T-helper 2 cell treated with Interferon-gamma antibody and Interleukin-4, amounts not matched to agents 5 μg/mL and 100 μg/mL, for 36 hours (primary cell): ENCODE results near the gene UNKL.

Source experiments
- DNase-seq: peaks from one replicate; pipeline ENCODE4 v3.0.0; 2021; ENCODE audit warnings: low spot score
- H3K27ac Mint-ChIP-seq: one replicate; pipeline ENCODE4 v1.8.0; 2021; ENCODE audit warnings: mild to moderate bottlenecking, mixed read lengths
- H3K27me3 Mint-ChIP-seq: one replicate; pipeline ENCODE4 v1.8.0; 2021; ENCODE audit warnings: low read depth, mixed read lengths
- H3K36me3 Mint-ChIP-seq: one replicate; pipeline ENCODE4 v1.8.0; 2021; ENCODE audit warnings: low read depth, mixed read lengths
- H3K4me1 Mint-ChIP-seq: one replicate; pipeline ENCODE4 v1.8.0; 2021; ENCODE audit warnings: low read depth, mixed read lengths
- H3K4me3 Mint-ChIP-seq: one replicate; pipeline ENCODE4 v1.8.0; 2022; ENCODE audit warnings: mild to moderate bottlenecking, moderate library complexity, mixed read lengths
- H3K9me3 Mint-ChIP-seq: one replicate; pipeline ENCODE4 v1.8.0; 2021; ENCODE audit warnings: mixed read lengths

Gene UNKL, protein sequence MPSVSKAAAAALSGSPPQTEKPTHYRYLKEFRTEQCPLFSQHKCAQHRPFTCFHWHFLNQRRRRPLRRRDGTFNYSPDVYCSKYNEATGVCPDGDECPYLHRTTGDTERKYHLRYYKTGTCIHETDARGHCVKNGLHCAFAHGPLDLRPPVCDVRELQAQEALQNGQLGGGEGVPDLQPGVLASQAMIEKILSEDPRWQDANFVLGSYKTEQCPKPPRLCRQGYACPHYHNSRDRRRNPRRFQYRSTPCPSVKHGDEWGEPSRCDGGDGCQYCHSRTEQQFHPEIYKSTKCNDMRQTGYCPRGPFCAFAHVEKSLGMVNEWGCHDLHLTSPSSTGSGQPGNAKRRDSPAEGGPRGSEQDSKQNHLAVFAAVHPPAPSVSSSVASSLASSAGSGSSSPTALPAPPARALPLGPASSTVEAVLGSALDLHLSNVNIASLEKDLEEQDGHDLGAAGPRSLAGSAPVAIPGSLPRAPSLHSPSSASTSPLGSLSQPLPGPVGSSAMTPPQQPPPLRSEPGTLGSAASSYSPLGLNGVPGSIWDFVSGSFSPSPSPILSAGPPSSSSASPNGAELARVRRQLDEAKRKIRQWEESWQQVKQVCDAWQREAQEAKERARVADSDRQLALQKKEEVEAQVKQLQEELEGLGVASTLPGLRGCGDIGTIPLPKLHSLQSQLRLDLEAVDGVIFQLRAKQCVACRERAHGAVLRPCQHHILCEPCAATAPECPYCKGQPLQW

DNA sequence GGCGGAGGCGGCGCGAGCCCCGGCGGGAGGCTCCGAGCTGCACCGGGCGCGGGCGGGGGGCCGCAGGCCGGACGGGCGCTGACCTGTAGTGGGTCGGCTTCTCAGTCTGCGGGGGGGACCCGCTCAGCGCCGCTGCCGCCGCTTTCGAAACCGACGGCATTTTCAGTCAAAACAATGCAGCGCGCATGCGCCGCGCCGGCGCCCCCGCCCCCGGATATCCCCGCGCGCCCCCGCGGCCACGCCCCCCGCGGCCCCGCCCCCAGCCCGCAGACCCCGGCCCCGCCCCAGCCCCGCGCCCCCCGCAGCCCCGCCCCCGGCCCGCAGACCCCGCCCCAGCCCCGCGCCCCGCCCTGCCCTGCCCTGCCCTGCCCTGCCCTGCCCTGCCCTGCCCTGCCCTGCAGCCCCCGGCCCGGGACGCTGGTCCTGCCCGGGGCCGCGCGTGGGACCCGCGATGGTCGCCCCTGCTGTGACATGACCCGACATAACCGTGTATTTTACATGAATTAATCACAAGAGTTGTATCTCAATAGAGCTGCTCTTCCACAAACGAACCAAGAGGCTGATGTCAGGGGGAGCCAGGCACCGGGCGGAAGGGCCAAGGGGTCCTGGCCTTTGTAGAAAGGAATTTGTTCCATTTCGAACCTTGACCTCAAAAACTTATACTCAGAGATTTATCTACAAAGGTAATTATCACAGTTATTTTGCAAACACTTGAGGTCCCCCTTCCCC is at the start of gene UNKL:
Gene UNKL, minus strand, starts transcription at position 173 of the 729 bp plus-strand sequence. Its CDS starts 13 bp downstream, at position 160.
- H3K9me3 Mint-ChIP-seq = no peaks in the 10 kb centered on the region
- peaks cover 12% of the 10 kb centered on the region for H3K36me3 Mint-ChIP-seq
- H3K4me1 Mint-ChIP-seq = peaks cover 10% of the 10 kb centered on the region
- peak within 1 kb of the TSS; percentile 91 for H3K27ac Mint-ChIP-seq
- peak; percentile 74 for DNase-seq
- H3K4me3 Mint-ChIP-seq = peak within 1 kb of the TSS; percentile 84
- no peaks in the 10 kb centered on the region for H3K27me3 Mint-ChIP-seq

DNA sequence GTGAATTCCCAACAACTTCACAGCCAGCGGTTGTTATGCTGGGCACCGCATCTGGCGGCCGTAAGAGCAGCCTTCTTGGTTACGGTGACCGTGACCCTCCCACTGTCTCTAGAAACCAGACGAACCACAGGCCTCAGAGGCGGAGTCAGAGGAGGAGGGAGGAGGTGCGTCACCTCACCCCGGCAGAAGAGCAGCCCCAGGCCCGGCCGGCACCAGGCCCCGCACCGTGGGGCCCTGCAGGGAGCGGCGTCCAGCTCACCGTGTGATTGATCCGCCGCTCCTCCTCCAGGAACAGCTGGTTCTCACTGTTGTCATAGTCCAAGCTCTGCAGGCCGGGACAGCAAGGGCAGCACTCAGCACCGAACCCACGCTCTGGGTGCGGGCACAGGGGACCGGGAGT is 46.6 kb upstream of the UNKL start:
- no peaks in the 10 kb centered on the region for H3K27me3 Mint-ChIP-seq
- H3K36me3 Mint-ChIP-seq = no peaks in the 10 kb centered on the region
- no peak overlapping the region for H3K27ac Mint-ChIP-seq
- no peak overlapping the region for H3K4me3 Mint-ChIP-seq
- no peak for DNase-seq
- H3K4me1 Mint-ChIP-seq = no peaks in the 10 kb centered on the region
- H3K9me3 Mint-ChIP-seq = no peaks in the 10 kb centered on the region

DNA sequence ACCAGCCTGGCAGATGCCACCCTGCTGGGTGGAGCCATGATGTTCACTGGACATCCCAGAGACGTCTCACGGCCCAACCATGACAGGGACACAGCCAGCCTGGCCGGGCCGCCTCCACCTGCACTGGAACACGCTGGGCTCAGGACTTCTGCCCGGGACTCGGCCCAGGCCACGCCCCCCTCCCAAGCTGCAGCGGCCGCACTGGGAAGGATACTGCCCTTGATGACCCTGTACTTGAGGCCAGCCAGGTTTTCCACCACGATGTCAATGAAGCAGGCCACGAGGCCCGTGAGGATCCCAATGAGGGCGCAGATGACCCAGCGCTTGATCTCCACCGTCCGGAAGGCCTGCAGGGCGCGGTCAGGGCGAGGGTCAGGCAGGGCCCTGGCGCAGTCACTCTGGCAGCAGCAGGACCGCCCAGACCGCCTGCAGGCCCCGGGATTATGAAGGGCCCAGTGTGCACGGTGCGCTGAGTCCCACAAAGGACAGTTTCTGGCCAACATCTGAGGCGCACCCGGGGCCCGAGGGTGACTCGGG is 46.2 kb upstream of the UNKL start:
- H3K27me3 Mint-ChIP-seq = no peaks in the 10 kb centered on the region
- H3K9me3 Mint-ChIP-seq = no peaks in the 10 kb centered on the region
- no peak overlapping the region for H3K4me3 Mint-ChIP-seq
- DNase-seq = no peak
- H3K4me1 Mint-ChIP-seq = no peaks in the 10 kb centered on the region
- no peaks in the 10 kb centered on the region for H3K36me3 Mint-ChIP-seq
- H3K27ac Mint-ChIP-seq = no peak overlapping the region

DNA sequence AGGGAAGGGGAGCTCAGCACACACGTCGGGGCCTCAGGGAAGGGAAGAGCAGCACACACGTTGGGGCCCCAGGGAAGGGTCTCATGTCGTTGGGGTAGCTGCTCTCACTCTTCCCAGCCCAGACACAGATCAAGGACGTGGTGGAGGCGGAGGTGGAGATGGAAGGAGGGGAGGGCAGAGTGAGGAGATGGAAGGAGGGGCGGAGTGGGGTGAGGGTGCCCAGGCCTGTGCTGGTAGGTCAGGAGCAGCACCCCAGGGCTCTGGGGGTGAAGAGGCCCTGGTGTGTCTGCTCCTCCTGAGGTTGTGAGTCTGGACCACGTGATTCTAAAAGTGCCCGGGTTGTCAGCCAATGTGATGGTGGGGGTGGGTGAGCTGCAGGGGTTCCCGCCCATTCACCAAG is 45.5 kb upstream of the UNKL start:
- no peaks in the 10 kb centered on the region for H3K4me1 Mint-ChIP-seq
- H3K27ac Mint-ChIP-seq = no peak overlapping the region
- H3K27me3 Mint-ChIP-seq = no peaks in the 10 kb centered on the region
- no peaks in the 10 kb centered on the region for H3K36me3 Mint-ChIP-seq
- no peak overlapping the region for H3K4me3 Mint-ChIP-seq
- no peaks in the 10 kb centered on the region for H3K9me3 Mint-ChIP-seq
- DNase-seq = no peak

DNA sequence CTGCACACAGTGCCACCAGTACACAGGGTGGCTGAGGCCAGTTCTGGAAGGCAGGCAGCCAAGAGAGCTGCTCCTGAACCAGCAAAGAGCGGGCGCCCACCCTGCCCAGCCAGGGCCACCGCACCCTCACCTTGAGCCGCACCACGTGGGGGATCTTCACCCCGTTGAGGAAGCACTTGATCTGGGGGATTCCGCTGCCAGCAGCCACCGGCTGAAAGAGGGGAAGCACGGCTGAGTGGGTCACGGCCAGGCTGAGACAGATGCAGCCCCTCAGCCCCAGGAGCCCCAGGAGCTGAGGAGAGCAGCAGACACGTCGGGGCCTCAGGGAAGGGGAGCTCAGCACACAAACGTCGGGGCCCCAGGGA is 44.5 kb upstream of the UNKL start:
- H3K4me3 Mint-ChIP-seq = no peak overlapping the region
- no peaks in the 10 kb centered on the region for H3K9me3 Mint-ChIP-seq
- no peak for DNase-seq
- no peak overlapping the region for H3K27ac Mint-ChIP-seq
- H3K36me3 Mint-ChIP-seq = no peaks in the 10 kb centered on the region
- no peaks in the 10 kb centered on the region for H3K27me3 Mint-ChIP-seq
- no peaks in the 10 kb centered on the region for H3K4me1 Mint-ChIP-seq

DNA sequence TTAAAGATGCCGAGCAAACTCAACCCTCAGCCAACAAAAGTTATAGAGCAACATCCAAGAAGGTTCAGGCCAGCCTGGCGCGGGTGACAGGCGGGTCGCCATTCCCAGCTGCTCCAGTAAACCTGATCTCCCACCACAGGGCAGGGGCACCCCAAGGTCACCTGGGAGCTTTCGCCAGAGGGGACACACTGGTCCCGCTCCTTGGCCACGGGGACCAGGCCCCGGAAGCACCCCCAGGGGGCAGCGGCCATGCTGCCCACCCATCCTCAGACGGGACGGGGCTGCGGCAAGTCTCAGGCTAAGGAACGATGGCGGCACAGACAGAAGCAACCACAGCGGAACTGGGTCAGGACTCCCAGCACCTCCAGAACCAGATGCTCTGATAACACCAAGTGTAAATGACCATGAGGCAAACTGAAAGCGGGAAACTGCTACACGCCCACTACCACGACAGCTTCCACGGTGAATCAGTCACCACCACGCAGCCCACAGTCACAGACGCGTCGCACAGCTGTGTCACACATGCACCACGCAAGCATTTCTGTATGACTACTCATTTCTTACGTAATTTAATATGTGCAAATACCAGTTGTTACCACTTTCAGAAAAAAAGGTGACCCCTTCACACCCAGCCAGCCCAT is 44.0 kb upstream of the UNKL start:
- H3K4me3 Mint-ChIP-seq = no peak overlapping the region
- H3K9me3 Mint-ChIP-seq = no peaks in the 10 kb centered on the region
- no peak overlapping the region for H3K27ac Mint-ChIP-seq
- peak; percentile 30 for DNase-seq
- no peaks in the 10 kb centered on the region for H3K4me1 Mint-ChIP-seq
- no peaks in the 10 kb centered on the region for H3K36me3 Mint-ChIP-seq
- no peaks in the 10 kb centered on the region for H3K27me3 Mint-ChIP-seq

DNA sequence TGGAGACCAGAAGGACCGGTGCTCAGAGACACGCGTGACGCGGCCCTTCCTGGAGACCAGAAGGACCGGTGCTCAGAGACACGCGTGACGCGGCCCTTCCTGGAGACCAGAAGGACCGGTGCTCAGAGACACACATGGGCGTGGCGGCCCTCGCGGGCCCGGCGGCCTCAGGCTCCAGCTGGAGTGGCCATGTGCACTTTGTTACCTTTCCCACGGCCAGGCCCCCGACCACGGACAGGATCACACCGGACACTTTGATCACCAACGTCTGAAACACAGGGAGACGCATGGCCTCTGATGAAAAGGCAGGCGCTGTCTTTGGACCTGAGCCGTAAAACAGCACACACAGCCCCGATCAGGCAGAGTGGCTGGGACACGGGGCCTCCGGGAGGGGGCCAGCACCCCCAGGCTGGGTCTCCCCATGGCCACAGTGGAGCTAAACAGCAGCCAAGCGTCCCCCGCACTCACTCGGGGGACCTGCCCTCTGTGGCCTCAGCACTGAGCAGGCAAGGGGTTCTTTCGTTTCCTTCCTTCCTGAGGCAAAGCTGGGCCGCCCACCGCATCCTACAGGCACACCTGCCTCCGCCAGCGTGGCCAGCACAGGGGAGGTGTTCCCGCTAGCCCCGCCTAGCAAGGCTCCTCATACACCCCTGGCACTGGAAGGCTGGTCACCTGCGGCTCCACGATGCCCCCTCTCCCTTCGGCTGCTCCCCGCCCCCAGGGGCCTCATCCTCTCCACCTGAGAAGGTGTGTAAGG is 43.2 kb upstream of the UNKL start:
- no peaks in the 10 kb centered on the region for H3K9me3 Mint-ChIP-seq
- no peaks in the 10 kb centered on the region for H3K36me3 Mint-ChIP-seq
- no peak overlapping the region for H3K4me3 Mint-ChIP-seq
- DNase-seq = no peak
- H3K27ac Mint-ChIP-seq = no peak overlapping the region
- no peaks in the 10 kb centered on the region for H3K27me3 Mint-ChIP-seq
- H3K4me1 Mint-ChIP-seq = no peaks in the 10 kb centered on the region

DNA sequence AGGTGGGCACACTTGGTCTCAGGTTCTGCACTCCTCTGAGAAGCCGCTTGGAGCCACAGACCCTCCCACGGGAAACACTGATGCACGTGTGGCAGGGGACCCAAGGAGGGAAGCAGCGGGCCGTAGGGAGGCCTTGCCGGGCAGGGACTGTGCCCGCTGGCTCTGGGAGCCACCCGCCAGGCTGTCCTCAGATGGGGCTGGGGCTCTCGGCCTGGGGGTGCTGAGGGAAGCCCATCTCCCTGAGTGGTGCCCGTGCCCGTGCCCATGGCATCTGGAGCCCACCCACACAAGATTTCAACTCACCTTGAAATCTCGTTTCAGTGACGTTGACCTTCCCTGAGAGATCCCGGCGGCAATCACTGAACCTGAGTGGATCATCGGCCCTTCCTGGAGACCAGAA is 42.4 kb upstream of the UNKL start:
- Mint-ChIP-seq H3K27ac (no peak overlapping the region), H3K36me3 (no peaks in the 10 kb centered on the region), H3K4me3 (no peak overlapping the region), H3K27me3 (no peaks in the 10 kb centered on the region), H3K9me3 (no peaks in the 10 kb centered on the region), H3K4me1 (no peaks in the 10 kb centered on the region)
- no peak for DNase-seq

DNA sequence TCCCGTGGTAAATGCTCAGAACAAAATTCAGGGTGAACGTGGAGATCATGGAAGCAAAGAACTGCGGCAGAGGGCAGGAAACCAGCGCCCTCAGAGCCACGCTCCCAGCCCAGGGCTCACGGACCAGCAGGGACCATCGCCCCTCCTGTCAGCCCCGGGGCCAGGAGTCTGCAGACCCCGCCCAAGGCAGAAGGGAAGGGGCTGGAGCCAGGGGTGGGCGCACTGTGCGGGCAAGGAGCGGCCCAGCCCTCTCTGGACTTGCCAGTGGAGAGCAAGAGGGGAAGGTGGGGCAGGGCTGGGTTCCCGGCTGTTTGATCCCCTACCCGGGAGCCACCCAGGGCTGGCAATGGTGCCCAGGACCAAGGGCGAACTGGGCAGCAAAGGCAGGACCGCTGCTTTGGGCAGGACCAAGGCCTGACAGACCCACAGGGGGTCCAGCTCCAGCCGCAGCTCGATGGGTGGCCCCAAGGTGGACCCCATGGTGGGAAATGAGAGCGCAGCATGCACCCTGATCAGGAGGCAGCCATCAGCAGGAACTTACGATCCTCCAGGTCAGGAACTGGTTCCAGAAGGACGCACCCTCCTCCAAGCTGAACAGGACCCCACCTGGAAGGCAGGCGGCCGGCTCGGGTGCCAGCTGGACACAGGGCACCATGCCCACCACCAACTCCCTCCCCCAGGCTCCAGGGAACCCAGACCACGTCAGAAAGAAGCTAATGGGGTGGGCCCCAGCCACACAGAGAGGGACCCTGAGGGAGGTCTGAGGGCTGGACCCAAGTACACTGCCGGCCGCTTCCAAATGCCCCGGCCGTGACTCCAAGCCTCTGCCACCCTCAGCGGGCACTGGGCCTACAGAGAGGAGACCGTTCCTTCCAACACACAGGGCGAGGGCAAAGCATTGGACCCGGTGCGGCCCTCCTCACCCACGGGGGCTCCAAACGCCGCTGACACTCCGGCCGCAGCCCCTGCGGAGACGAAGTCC is 41.0 kb upstream of the UNKL start:
- H3K4me1 Mint-ChIP-seq = no peaks in the 10 kb centered on the region
- DNase-seq = no peak
- H3K9me3 Mint-ChIP-seq = no peaks in the 10 kb centered on the region
- H3K27ac Mint-ChIP-seq = no peak overlapping the region
- H3K4me3 Mint-ChIP-seq = no peak overlapping the region
- no peaks in the 10 kb centered on the region for H3K27me3 Mint-ChIP-seq
- no peaks in the 10 kb centered on the region for H3K36me3 Mint-ChIP-seq

DNA sequence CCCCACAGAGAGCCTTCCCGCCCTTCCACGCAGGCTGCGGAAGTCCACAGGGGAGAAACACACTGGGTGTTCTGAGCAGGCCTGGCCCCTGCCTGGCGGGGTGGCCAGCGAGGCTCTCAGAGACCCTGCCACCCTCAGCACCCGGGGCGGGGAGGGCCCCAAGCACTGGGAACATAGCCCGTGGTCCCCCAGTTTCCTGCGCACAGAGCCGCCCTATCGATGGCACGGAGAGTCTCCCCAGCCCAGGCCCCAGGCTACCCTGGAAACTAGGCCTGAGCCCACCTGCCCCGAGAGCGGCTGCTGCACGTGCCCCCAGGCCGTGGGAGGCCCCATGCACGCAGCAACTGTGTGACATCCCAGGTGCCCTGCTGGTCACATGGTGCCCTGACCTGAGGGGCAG is 40.1 kb upstream of the UNKL start:
- no peaks in the 10 kb centered on the region for H3K36me3 Mint-ChIP-seq
- no peak for DNase-seq
- H3K9me3 Mint-ChIP-seq = no peaks in the 10 kb centered on the region
- H3K27me3 Mint-ChIP-seq = no peaks in the 10 kb centered on the region
- H3K27ac Mint-ChIP-seq = no peak overlapping the region
- no peaks in the 10 kb centered on the region for H3K4me1 Mint-ChIP-seq
- no peak overlapping the region for H3K4me3 Mint-ChIP-seq

DNA sequence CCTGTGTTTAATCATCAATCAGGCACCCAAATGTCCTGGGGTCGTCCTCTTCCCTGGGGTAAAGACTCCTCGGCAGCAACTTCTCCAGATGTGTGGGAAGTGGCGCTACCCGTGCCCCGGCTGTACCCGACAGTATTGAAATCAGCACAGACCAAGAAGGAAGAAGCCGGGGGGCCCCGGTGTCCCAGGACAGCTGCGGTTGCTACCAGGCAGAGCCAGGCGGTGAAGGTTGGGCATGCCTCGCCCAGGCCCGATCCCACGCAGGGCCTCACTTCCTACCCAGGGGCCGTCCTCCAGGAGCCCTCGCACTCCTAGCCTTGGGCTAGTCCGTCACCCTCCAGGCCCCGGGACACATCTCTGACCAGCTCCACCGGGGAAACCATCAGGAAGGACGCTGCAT is 38.8 kb upstream of the UNKL start:
- no peak overlapping the region for H3K4me3 Mint-ChIP-seq
- H3K9me3 Mint-ChIP-seq = no peaks in the 10 kb centered on the region
- H3K4me1 Mint-ChIP-seq = no peaks in the 10 kb centered on the region
- H3K36me3 Mint-ChIP-seq = no peaks in the 10 kb centered on the region
- DNase-seq = no peak
- no peak overlapping the region for H3K27ac Mint-ChIP-seq
- H3K27me3 Mint-ChIP-seq = no peaks in the 10 kb centered on the region

DNA sequence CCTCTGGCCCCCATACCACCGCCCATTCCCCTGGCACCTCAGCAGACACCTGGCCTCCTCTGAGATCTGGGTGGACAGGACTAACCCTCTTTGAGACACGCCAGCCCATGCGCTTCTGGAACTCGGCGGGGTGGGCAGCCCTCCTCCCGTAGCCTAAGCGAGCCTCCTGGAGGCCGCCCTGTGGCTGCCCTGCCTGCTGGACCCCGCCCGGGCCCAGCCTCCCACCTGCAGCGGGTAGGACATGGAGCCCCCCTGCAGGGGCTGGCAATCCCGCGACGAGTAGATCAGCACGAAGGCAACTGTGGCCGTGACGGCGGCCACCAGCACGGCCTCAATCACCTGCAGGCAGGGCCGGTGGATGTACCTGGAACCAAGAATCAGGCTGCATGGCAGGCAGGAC is 38.0 kb upstream of the UNKL start:
- DNase-seq = no peak
- no peak overlapping the region for H3K4me3 Mint-ChIP-seq
- no peak overlapping the region for H3K27ac Mint-ChIP-seq
- no peaks in the 10 kb centered on the region for H3K36me3 Mint-ChIP-seq
- H3K4me1 Mint-ChIP-seq = no peaks in the 10 kb centered on the region
- H3K27me3 Mint-ChIP-seq = no peaks in the 10 kb centered on the region
- H3K9me3 Mint-ChIP-seq = no peaks in the 10 kb centered on the region
